ENCODE results near the gene DBN1. TPM values are rescaled to one million over a fixed set of nuclear protein-coding genes. Genes with fewer than 3 reads are reported as not detected.

The DBN1 gene
- total RNA-seq, 1 donor from 2014 or later = 434 TPM

DNA sequence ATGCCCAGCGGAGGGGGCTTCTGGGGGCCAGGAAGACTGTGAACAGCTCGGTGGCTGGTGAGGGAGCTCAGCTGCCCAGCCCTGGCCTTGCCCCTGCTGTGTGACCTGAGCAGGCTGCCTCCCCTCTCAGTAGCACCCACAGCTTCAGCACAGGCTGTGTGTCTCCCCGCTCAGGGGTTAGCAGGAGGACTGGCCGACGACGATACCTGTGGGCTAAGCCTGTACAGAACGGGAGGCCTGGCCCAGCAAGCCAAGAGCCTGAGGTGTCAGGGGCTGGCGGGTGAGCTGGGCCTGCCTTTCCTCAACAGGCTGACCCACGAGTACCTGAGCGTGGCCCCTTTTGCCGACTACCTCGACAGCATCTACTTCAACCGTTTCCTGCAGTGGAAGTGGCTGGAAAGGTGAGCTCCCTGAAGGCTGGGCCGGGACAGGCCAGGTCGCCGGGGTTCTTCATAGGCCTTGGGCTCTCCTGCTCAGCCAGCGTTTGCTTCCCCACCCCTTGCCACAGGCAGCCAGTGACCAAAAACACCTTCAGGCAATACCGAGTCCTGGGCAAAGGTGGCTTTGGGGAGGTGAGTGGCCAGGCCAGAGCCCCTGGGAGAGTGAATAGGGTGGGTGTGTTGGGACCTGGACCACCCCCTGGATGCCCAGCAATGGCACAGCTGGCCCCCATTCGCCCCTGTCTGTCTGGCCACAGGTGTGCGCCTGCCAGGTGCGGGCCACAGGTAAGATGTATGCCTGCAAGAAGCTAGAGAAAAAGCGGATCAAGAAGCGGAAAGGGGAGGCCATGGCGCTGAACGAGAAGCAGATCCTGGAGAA is 40.4 kb downstream of the DBN1 start:
- no peak overlapping the region for H3K4me3 ChIP-seq (ENCODE audit: low read depth, low read length)
- no peaks in the 10 kb centered on the region for H3K27me3 ChIP-seq (ENCODE audit: control insufficient read depth, insufficient read depth, low read length)
- TF ChIP-seq, protein P1, sequence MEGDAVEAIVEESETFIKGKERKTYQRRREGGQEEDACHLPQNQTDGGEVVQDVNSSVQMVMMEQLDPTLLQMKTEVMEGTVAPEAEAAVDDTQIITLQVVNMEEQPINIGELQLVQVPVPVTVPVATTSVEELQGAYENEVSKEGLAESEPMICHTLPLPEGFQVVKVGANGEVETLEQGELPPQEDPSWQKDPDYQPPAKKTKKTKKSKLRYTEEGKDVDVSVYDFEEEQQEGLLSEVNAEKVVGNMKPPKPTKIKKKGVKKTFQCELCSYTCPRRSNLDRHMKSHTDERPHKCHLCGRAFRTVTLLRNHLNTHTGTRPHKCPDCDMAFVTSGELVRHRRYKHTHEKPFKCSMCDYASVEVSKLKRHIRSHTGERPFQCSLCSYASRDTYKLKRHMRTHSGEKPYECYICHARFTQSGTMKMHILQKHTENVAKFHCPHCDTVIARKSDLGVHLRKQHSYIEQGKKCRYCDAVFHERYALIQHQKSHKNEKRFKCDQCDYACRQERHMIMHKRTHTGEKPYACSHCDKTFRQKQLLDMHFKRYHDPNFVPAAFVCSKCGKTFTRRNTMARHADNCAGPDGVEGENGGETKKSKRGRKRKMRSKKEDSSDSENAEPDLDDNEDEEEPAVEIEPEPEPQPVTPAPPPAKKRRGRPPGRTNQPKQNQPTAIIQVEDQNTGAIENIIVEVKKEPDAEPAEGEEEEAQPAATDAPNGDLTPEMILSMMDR (IDR thresholded peaks at IDR 0.05; ENCODE audit: insufficient read depth, low read length, poor library complexity, severe bottlenecking) = no peak
- peaks cover 6% of the 10 kb centered on the region for H3K36me3 ChIP-seq (ENCODE audit: control insufficient read depth, insufficient read depth, low read length)
- no peak for DNase-seq (ENCODE audit: low read depth)

DNA sequence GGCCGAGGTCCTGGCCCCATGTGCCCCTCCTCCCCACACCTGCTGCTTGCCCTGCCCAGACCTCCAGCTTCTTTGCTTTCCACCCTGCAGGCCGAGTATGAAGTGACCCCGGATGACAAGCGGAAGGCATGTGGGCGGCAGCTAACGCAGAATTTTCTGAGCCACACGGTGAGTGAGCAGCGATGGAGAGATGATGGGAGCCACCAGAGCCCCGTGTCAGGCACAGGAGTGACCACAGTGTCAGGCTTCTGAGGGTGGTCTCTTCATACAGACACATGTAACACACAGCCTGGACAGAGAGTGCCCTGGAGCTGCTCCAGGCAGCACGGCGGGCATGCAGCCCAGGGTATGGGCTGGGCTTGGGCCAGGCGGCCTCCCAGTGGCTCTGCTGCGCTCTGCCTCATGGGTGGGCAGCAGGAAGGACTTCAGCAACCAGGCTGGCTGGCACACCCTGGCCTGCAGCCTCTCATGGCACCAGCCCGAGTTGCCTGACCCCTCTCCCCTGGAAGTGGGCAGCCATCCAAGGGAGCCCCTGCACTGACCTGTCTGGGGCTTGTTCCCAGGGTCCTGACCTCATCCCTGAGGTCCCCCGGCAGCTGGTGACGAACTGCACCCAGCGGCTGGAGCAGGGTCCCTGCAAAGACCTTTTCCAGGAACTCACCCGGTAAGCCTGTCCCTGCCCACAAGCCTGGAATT is 41.1 kb downstream of the DBN1 start:
- no peak overlapping the region for H3K4me3 ChIP-seq (ENCODE audit: low read depth, low read length)
- no peaks in the 10 kb centered on the region for H3K27me3 ChIP-seq (ENCODE audit: control insufficient read depth, insufficient read depth, low read length)
- TF ChIP-seq, protein P1 (IDR thresholded peaks at IDR 0.05; ENCODE audit: insufficient read depth, low read length, poor library complexity, severe bottlenecking) = no peak
- DNase-seq (ENCODE audit: low read depth) = no peak
- H3K36me3 ChIP-seq (ENCODE audit: control insufficient read depth, insufficient read depth, low read length) = peaks cover 6% of the 10 kb centered on the region

DNA sequence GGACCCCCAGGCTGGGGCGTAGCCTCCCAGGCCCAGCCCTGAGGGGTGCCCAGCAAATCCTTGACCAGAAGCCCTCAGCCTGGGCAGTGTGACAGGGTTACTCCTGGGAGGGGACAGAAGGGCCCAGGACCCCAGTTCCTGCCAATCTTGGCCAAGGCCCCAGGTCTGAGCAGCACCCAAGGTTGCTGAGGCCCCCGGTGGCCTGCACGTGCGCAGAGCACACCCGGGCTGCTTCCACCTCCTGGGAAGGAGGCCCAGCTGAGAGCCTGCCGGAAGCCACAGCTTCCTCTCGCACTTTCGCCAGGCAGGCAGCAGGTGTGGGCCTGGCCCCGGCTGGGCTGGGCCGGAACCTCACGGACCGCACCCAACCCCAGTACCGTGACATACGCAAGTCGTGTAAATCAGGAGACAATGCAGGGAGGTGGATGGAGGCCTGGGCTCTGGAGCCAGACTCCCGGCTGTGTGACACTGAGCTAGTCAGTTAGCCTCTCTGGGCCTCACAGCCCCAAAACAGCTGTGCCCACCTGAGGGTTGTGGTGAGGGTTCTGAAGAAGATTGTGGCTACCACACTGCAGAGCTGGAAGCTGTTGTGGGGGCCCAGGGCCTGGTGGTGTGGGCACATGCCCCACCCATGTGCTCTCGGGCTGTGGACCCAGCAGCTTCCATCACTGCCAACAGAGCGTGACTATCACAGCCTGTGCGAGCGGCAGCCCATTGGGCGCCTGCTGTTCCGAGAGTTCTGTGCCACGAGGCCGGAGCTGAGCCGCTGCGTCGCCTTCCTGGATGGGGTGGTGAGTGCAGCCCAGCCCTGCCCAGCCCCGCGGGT is 41.9 kb downstream of the DBN1 start:
- no peaks in the 10 kb centered on the region for H3K27me3 ChIP-seq (ENCODE audit: control insufficient read depth, insufficient read depth, low read length)
- TF ChIP-seq, protein P1 (IDR thresholded peaks at IDR 0.05; ENCODE audit: insufficient read depth, low read length, poor library complexity, severe bottlenecking) = no peak
- no peak overlapping the region for H3K4me3 ChIP-seq (ENCODE audit: low read depth, low read length)
- H3K36me3 ChIP-seq (ENCODE audit: control insufficient read depth, insufficient read depth, low read length) = peaks cover 6% of the 10 kb centered on the region
- no peak for DNase-seq (ENCODE audit: low read depth)

DNA sequence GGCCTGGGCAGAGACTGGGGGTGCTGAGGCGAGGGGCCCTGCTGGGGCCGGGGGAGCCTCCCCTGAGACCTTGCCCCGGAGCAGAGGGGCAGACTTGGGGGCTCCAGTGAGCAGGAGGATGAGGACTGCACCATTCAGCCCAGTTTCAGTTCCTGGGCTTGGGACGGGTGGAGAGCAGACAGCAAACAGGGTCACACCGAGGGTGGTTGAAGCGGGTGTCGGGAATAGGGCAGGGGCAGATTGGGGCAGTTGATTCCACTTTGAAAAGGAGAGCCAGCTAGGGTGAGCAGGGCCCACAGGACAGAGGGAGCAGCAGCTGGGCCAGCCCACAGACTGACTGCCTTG is 42.5 kb downstream of the DBN1 start:
- Histone ChIP-seq H3K36me3 (ENCODE audit: control insufficient read depth, insufficient read depth, low read length) (peaks cover 6% of the 10 kb centered on the region), H3K4me3 (ENCODE audit: low read depth, low read length) (no peak overlapping the region), H3K27me3 (ENCODE audit: control insufficient read depth, insufficient read depth, low read length) (no peaks in the 10 kb centered on the region)
- TF ChIP-seq, protein P1 (IDR thresholded peaks at IDR 0.05; ENCODE audit: insufficient read depth, low read length, poor library complexity, severe bottlenecking) = no peak
- DNase-seq (ENCODE audit: low read depth) = no peak

DNA sequence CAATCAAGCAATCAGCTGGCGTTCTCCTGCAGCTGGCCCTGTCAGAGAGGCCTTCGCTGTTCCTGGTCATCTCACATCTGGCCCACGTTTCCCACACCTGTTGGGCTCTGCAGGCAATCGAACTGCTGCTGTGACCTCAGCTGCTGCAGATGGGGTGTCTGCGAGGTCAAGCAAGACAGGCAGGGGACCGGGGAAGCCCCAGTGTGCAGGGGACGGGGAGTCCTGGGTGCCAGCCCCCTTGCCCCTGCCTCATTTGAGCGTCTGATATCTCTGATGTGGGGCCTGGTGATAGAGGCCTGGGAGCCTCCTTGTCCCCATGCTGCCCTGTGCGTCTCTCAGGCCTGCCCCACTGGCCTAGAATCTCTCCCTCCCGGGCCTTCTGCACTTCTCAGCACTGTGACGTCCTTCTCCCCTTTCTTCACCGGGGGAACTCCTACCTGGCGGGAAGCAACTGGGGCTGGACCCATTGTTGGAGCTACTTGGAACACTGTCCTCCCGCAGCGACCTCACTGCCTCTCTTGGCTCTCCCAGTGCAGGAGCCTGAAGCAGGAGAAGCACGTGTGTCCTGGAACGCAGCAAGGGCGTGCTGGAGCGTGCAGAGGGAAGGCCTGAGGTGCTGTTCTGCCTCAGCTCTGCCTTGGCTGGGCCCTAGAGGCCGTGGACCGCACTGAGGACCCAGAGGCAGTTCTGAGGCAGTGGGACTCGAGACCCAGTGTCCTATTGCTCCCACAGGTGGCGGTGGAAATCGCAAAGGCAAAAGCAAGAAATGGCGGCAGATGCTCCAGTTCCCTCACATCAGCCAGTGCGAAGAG is 43.1 kb downstream of the DBN1 start:
- TF ChIP-seq, protein P1 (IDR thresholded peaks at IDR 0.05; ENCODE audit: insufficient read depth, low read length, poor library complexity, severe bottlenecking) = no peak
- DNase-seq (ENCODE audit: low read depth) = no peak
- no peak overlapping the region for H3K4me3 ChIP-seq (ENCODE audit: low read depth, low read length)
- H3K27me3 ChIP-seq (ENCODE audit: control insufficient read depth, insufficient read depth, low read length) = no peaks in the 10 kb centered on the region
- H3K36me3 ChIP-seq (ENCODE audit: control insufficient read depth, insufficient read depth, low read length) = peaks cover 6% of the 10 kb centered on the region
